Loucy (cell line): ENCODE results near the gene PBRM1.

Source experiments
- CTCF ChIP-seq: fragments of 200-600 bp; sonication (generic); conservative IDR thresholded peaks from 2 replicates; pipeline ENCODE4 v1.5.1; 2014; ENCODE audit warnings: mild to moderate bottlenecking, antibody characterized with exemption, low read length
- EZH2phosphoT487 ChIP-seq: fragments of 200-600 bp; IDR thresholded peaks from 2 replicates; pipeline ENCODE4 v1.6.1; 2018; ENCODE audit warnings: antibody characterized with exemption, mild to moderate bottlenecking, moderate library complexity, borderline replicate concordance

DNA sequence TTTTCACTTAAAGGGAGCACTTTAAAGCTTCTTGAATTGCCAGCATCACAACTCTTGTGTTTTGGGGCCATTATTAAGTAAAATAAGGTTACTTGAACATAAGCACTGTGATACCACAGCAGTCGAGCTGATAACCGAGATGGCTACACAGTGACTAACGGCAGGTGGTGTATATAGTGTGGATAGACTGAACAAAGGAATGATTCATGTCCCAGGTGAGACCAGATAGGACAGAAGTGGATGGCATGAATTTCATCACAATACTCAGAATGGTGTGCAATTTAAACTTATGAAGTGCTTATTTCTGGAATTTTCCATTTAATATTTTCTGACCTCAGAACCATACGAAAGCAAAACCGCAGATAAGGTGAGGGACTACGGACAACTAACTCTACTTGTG is 40.2 kb downstream of the PBRM1 start:
- TF ChIP-seq CTCF (no peak), EZH2phosphoT487 (no peak)
